Natural killer cell (primary cell): ENCODE measurements around the gene CMBL. TPM values are rescaled to one million over a fixed set of nuclear protein-coding genes. Genes with fewer than 3 reads are reported as not detected.
A peak's percentile ranks its signal among the peaks of the same experiment; 100 is the strongest.

ENCODE experiments used
- ATAC-seq, 3 donors: fragments of 150-1000 bp in 2 of 3; fragments of 200-7000 bp in 1 of 3; cut with Tn5 transposase; 1 replicate in 1 of 3; 2 replicates in 2 of 3; pipeline ENCODE4 v1.10.0; 2021; ENCODE audit warnings: mild to moderate bottlenecking in 2 of 3, moderate library complexity in 2 of 3
- DNase-seq, 2 donors: peaks; one replicate each; pipeline versions ENCODE4 v3.0.0 to v3.0.0-alpha.2; 2013 to 2021; ENCODE audit warnings: mixed read lengths in 1 of 2
- H3K27ac ChIP-seq: one replicate; pipeline ENCODE4 v1.5.1; 2013; ENCODE audit warnings: mild to moderate bottlenecking, low read length
- H3K27me3 ChIP-seq: one replicate; pipeline ENCODE4 v1.6.1; 2013; ENCODE audit warnings: low read length; ENCODE audit not compliant: control insufficient read depth, insufficient read depth
- H3K36me3 ChIP-seq: one replicate; pipeline ENCODE4 v1.6.1; 2013; ENCODE audit warnings: low read length; ENCODE audit not compliant: control insufficient read depth, insufficient read depth
- H3K4me1 ChIP-seq: one replicate; pipeline ENCODE4 v1.6.1; 2013; ENCODE audit warnings: low read length; ENCODE audit not compliant: control insufficient read depth, insufficient read depth
- H3K4me3 ChIP-seq: one replicate; pipeline ENCODE4 v1.5.1; 2013; ENCODE audit warnings: low read length
- H3K9me3 ChIP-seq: one replicate; pipeline ENCODE4 v1.6.1; 2013; ENCODE audit warnings: low read length; ENCODE audit not compliant: control insufficient read depth, insufficient read depth
- H3K27ac Mint-ChIP-seq, 2 donors: one replicate each; pipeline ENCODE4 v1.8.0; 2022; ENCODE audit warnings: mild to moderate bottlenecking in 2 of 2, mixed read lengths in 2 of 2, moderate library complexity in 1 of 2
- H3K27me3 Mint-ChIP-seq, 2 donors: one replicate each; pipeline ENCODE4 v1.8.0; 2022; ENCODE audit warnings: low read depth in 2 of 2, mixed read lengths in 2 of 2
- H3K36me3 Mint-ChIP-seq: one replicate; pipeline ENCODE4 v1.8.0; 2022; ENCODE audit warnings: mixed read lengths
- H3K4me1 Mint-ChIP-seq, 2 donors: one replicate each; pipeline ENCODE4 v1.8.0; 2022; ENCODE audit warnings: mixed read lengths in 2 of 2
- H3K4me3 Mint-ChIP-seq: one replicate; pipeline ENCODE4 v1.8.0; 2022; ENCODE audit warnings: mild to moderate bottlenecking, moderate library complexity, mixed read lengths
- H3K9me3 Mint-ChIP-seq, 2 donors: one replicate each; pipeline ENCODE4 v1.8.0; 2022; ENCODE audit warnings: mixed read lengths in 2 of 2
- CTCF ChIP-seq: fragments of 200-600 bp; IDR thresholded peaks from one replicate; pipeline ENCODE4 v1.8.0; 2022; ENCODE audit warnings: antibody characterized with exemption
- WGBS: methylation state at CpG from one replicate; pipeline ENCODE4 v1.1.7; 2013; ENCODE audit warnings: missing lambda C conversion rate; ENCODE audit not compliant: insufficient coverage; 5-methylcytosine and 5-hydroxymethylcytosine counted together
- intact Hi-C: fragments of 100-400 bp; cut with micrococcal nuclease; formaldehyde crosslinking; loops from one replicate; pipeline ENCODE4 v1.14.2; 2022
- total RNA-seq, 4 donors: library from RNA; stranded (reverse); fragments of 120-200 nt in 1 of 4; gene quantifications; one replicate each; pipeline versions ENCODE4 v1.2.3 to v1.2.4, GENCODE V29; 2013 to 2022

CMBL gene
- total RNA-seq, 3 donors from 2014 or later (not counting 1 experiment from before 2014, with no cell fraction given): 0.45 to 1.0 TPM; not detected in 1

- no peak overlapping the region for H3K4me3 ChIP-seq
- DNase-seq (peak; percentile 71 to 84), ATAC-seq (peak; percentile 93 to 99 (median 99))
- intact Hi-C loops: loop anchor here (1.0 to 5.0 kb wide), 4 partner anchors 80 to 344 kb away; no protein-coding TSS in a partner anchor
- H3K9me3 ChIP-seq: no peaks in the 10 kb centered on the region
- peak; percentile 92 for TF ChIP-seq CTCF
- no peak overlapping the region for H3K27ac Mint-ChIP-seq
- H3K4me3 Mint-ChIP-seq: no peak overlapping the region
- no peaks in the 10 kb centered on the region for H3K4me1 ChIP-seq
- peaks cover 0 to 4% of the 10 kb centered on the region in 2 donors for H3K4me1 Mint-ChIP-seq
- no peaks in the 10 kb centered on the region for H3K36me3 Mint-ChIP-seq
- H3K27me3 Mint-ChIP-seq: peaks cover 0 to 7% of the 10 kb centered on the region in 2 donors
- no peaks in the 10 kb centered on the region for H3K9me3 Mint-ChIP-seq
- H3K36me3 ChIP-seq: no peaks in the 10 kb centered on the region
- H3K27me3 ChIP-seq: no peaks in the 10 kb centered on the region
- H3K27ac ChIP-seq: no peak overlapping the region
- 22% methylated on average over 17 of the region's 17 CpGs for WGBS
Observed at GRCh38 chr5:10283927-10284635, 23.6 kb downstream of the CMBL start.

- no peaks in the 10 kb centered on the region for H3K9me3 ChIP-seq
- H3K27ac Mint-ChIP-seq: no peak overlapping the region
- no peaks in the 10 kb centered on the region for H3K9me3 Mint-ChIP-seq
- H3K4me1 Mint-ChIP-seq: peaks cover 4 to 10% of the 10 kb centered on the region in 2 donors
- peaks cover 11 to 12% of the 10 kb centered on the region in 2 donors for H3K27me3 Mint-ChIP-seq
- no peak for TF ChIP-seq CTCF
- ATAC-seq (no peak), DNase-seq (no peak)
- no peaks in the 10 kb centered on the region for H3K27me3 ChIP-seq
- no peak overlapping the region for H3K27ac ChIP-seq
- intact Hi-C loops: loop anchor here (5.0 kb wide), 1 partner anchor 97 kb away; no protein-coding TSS in a partner anchor
- WGBS: 93% methylated on average over 6 of the region's 7 CpGs
- no peaks in the 10 kb centered on the region for H3K36me3 Mint-ChIP-seq
- peaks cover 2% of the 10 kb centered on the region for H3K4me1 ChIP-seq
- no peak overlapping the region for H3K4me3 ChIP-seq
- no peaks in the 10 kb centered on the region for H3K36me3 ChIP-seq
- H3K4me3 Mint-ChIP-seq: no peak overlapping the region
Observed at GRCh38 chr5:10279925-10280720, 27.6 kb downstream of the CMBL start.

GRCh38 chr5:10279328-10279727 is 28.4 kb downstream of the CMBL start:
- ATAC-seq (no peak), DNase-seq (no peak)
- Histone ChIP-seq H3K27ac (no peak overlapping the region), H3K4me3 (no peak overlapping the region), H3K4me1 (peaks cover 2% of the 10 kb centered on the region), H3K27me3 (no peaks in the 10 kb centered on the region), H3K9me3 (no peaks in the 10 kb centered on the region), H3K36me3 (no peaks in the 10 kb centered on the region)
- no peak overlapping the region for H3K4me3 Mint-ChIP-seq
- H3K27me3 Mint-ChIP-seq: peaks cover 12 to 13% of the 10 kb centered on the region in 2 donors
- no peak overlapping the region for H3K27ac Mint-ChIP-seq
- TF ChIP-seq CTCF: no peak
- WGBS: 86% methylated on average over 3 of the region's 4 CpGs
- intact Hi-C loops: no loop called here
- peaks cover 5 to 12% of the 10 kb centered on the region in 2 donors for H3K4me1 Mint-ChIP-seq
- no peaks in the 10 kb centered on the region for H3K36me3 Mint-ChIP-seq
- no peaks in the 10 kb centered on the region for H3K9me3 Mint-ChIP-seq
